HCT116 (cell line): ENCODE measurements around the gene MYO3B. TPM values are rescaled to one million over a fixed set of nuclear protein-coding genes. Genes with fewer than 3 reads are reported as not detected.

ENCODE experiments used
- ATAC-seq: fragments of 200-7000 bp; cut with Tn5 transposase; 2 replicates; pipeline ENCODE4 v1.9.1; 2020; ENCODE audit warnings: mild to moderate bottlenecking, moderate library complexity
- BruUV-seq: library from RNA; stranded (reverse); fragments of 400-500 nt; replicated peaks from 2 replicates; lab custom pipeline; 2021; lab: Mats Ljungman, UMichigan
- CTCF ChIA-PET: fragments of 300-600 bp; sonication (Branson Sonifier 250); formaldehyde crosslinking; loops from one replicate; lab custom pipeline; 2021; ENCODE audit warnings: antibody characterized with exemption; lab: Charles Lee
- POLR2A ChIA-PET: fragments of 300-600, 350-600 bp; sonication (Branson Sonifier 250); formaldehyde crosslinking; loops from one replicate; lab custom pipeline; 2021; ENCODE audit warnings: antibody characterized with exemption; lab: Charles Lee
- RAD21 ChIA-PET, 2 experiments: fragments of 300-600 bp; sonication (Branson Sonifier 250); formaldehyde crosslinking; loops; one replicate each; lab custom pipeline; 2023; ENCODE audit warnings: low total read pairs in 2 of 2; ENCODE audit not compliant: uncharacterized antibody in 2 of 2, unreplicated experiment in 2 of 2, low non-redundant PET in 1 of 2; lab: Charles Lee
- DNase-seq: peaks from one replicate; pipeline ENCODE4 v3.0.0-alpha.2; 2010; ENCODE audit warnings: low read depth, low spot score
- H2AFZ ChIP-seq: fragments of 200-600 bp; shearing (Covaris generic), sonication (generic); 2 replicates; pipeline ENCODE4 v1.6.1; 2017; ENCODE audit warnings: low read depth, mixed run types, mixed read lengths, antibody characterized with exemption, low read length; ENCODE audit not compliant: poor library complexity, severe bottlenecking
- H3K27ac ChIP-seq: 2 replicates; pipeline ENCODE4 v1.5.1; 2012; ENCODE audit warnings: low read depth, low read length
- H3K27me3 ChIP-seq: fragments of 200-600 bp; sonication (generic); 2 replicates; pipeline ENCODE4 v1.6.1; 2016; ENCODE audit warnings: mixed run types, low read length, mixed read lengths; ENCODE audit not compliant: insufficient read depth
- H3K36me3 ChIP-seq, 2 experiments: fragments of 200-500 bp in 1 of 2; fragments of 200-600 bp in 1 of 2; sonication (Bioruptor generic) in 1 of 2; sonication (generic) in 1 of 2; 2 replicates each; pipeline versions ENCODE4 v1.5.1 to v1.6.1; 2014 to 2016; ENCODE audit warnings: low read length in 2 of 2, inconsistent platforms in 1 of 2, mixed read lengths in 1 of 2, mixed run types in 1 of 2; ENCODE audit not compliant: insufficient read depth in 2 of 2, control insufficient read depth in 1 of 2
- H3K4me1 ChIP-seq, 2 experiments: fragments of 200-600 bp in 1 of 2; sonication (generic) in 1 of 2; 2 replicates each; pipeline versions ENCODE4 v1.5.1 to v1.6.1; 2012 to 2017; ENCODE audit warnings: low read length in 2 of 2, inconsistent platforms in 1 of 2, mild to moderate bottlenecking in 1 of 2, mixed read lengths in 1 of 2, mixed run types in 1 of 2, moderate library complexity in 1 of 2; ENCODE audit not compliant: insufficient read depth in 2 of 2, control insufficient read depth in 1 of 2
- H3K4me2 ChIP-seq: fragments of 200-600 bp; sonication (generic); 2 replicates; pipeline ENCODE4 v1.6.1; 2017; ENCODE audit warnings: mixed run types, low read length, mixed read lengths
- H3K4me3 ChIP-seq, 2 experiments: fragments of 200-600 bp in 1 of 2; sonication (generic) in 1 of 2; replicated peaks in 1 of 2; 2 replicates each; pipeline ENCODE4 v1.5.1; 2011 to 2016; ENCODE audit warnings: low read length in 2 of 2, control low read depth in 1 of 2, low read depth in 1 of 2, mild to moderate bottlenecking in 1 of 2, mixed read lengths in 1 of 2, mixed run types in 1 of 2
- H3K79me2 ChIP-seq: fragments of 200-600 bp; sonication (generic); 2 replicates; pipeline ENCODE4 v1.6.1; 2017; ENCODE audit warnings: mild to moderate bottlenecking, mixed run types, low read length, moderate library complexity, mixed read lengths; ENCODE audit not compliant: insufficient read depth
- H3K9ac ChIP-seq: fragments of 200-600 bp; sonication (generic); 2 replicates; pipeline ENCODE4 v1.6.1; 2016; ENCODE audit warnings: low read length, mixed read lengths
- H3K9me2 ChIP-seq: fragments of 200-600 bp; sonication (generic), shearing (Covaris generic); 2 replicates; pipeline ENCODE4 v1.6.1; 2017; ENCODE audit warnings: mixed run types, mild to moderate bottlenecking, moderate library complexity; ENCODE audit not compliant: insufficient read depth
- H3K9me3 ChIP-seq, 2 experiments: fragments of 200-500 bp in 1 of 2; fragments of 200-600 bp in 1 of 2; sonication (Bioruptor generic) in 1 of 2; sonication (generic) in 1 of 2; 2 replicates each; pipeline ENCODE4 v1.6.1; 2014 to 2017; ENCODE audit warnings: low read length in 2 of 2, mixed read lengths in 2 of 2, inconsistent platforms in 1 of 2, low read depth in 1 of 2, mild to moderate bottlenecking in 1 of 2, mixed run types in 1 of 2, moderate library complexity in 1 of 2; ENCODE audit not compliant: control insufficient read depth in 1 of 2, insufficient read depth in 1 of 2
- H4K20me1 ChIP-seq: fragments of 200-600 bp; sonication (generic), shearing (Covaris generic); 2 replicates; pipeline ENCODE4 v1.6.1; 2017; ENCODE audit warnings: mixed run types, mild to moderate bottlenecking, moderate library complexity; ENCODE audit not compliant: insufficient read depth
- ATF3 ChIP-seq: IDR thresholded peaks from 2 replicates; pipeline ENCODE4 v1.6.1; 2012
- CEBPB ChIP-seq: IDR thresholded peaks from 2 replicates; pipeline ENCODE4 v1.6.1; 2012; ENCODE audit warnings: low read depth
- CTCF ChIP-seq, 3 experiments: fragments of 200-600 bp in 1 of 3; sonication (generic) in 1 of 3; IDR thresholded peaks in 2 of 3; conservative IDR thresholded peaks in 1 of 3; 2 replicates each; pipeline ENCODE4 v1.5.1; 2012 to 2017; ENCODE audit warnings: low read depth in 2 of 3, low read length in 2 of 3, antibody characterized with exemption in 1 of 3, borderline replicate concordance in 1 of 3, control low read depth in 1 of 3, mild to moderate bottlenecking in 1 of 3, mixed read lengths in 1 of 3, mixed run types in 1 of 3, moderate library complexity in 1 of 3; ENCODE audit not compliant: insufficient read depth in 1 of 3
- EGR1 ChIP-seq: IDR thresholded peaks from 2 replicates; pipeline ENCODE4 v1.6.1; 2012; ENCODE audit warnings: low read depth
- ELF1 ChIP-seq: IDR thresholded peaks from 2 replicates; pipeline ENCODE4 v1.6.1; 2012; ENCODE audit warnings: low read depth, borderline replicate concordance
- EZH2phosphoT487 ChIP-seq: fragments of 200-600 bp; IDR thresholded peaks from 2 replicates; pipeline ENCODE4 v1.6.1; 2018; ENCODE audit warnings: antibody characterized with exemption, borderline replicate concordance
- FOSL1 ChIP-seq: IDR thresholded peaks from 2 replicates; pipeline ENCODE4 v1.6.1; 2012; ENCODE audit warnings: low read depth
- JUND ChIP-seq: IDR thresholded peaks from 2 replicates; pipeline ENCODE4 v1.6.1; 2012
- MAX ChIP-seq: IDR thresholded peaks from 2 replicates; pipeline ENCODE4 v1.6.1; 2012
- POLR2A ChIP-seq: IDR thresholded peaks from 2 replicates; pipeline ENCODE4 v1.7.0; 2011; ENCODE audit warnings: borderline replicate concordance; ENCODE audit not compliant: insufficient read depth, insufficient read length; ENCODE audit errors: extremely low read depth
- POLR2AphosphoS5 ChIP-seq: IDR thresholded peaks from 2 replicates; pipeline ENCODE4 v1.6.1; 2011; ENCODE audit warnings: mild to moderate bottlenecking, low read depth, low read length, moderate library complexity
- REST ChIP-seq: IDR thresholded peaks from 2 replicates; pipeline ENCODE4 v1.6.1; 2012; ENCODE audit warnings: low read depth
- YY1 ChIP-seq: IDR thresholded peaks from 2 replicates; pipeline ENCODE4 v1.6.1; 2011; ENCODE audit warnings: low read length, low read depth, moderate library complexity, mild to moderate bottlenecking; ENCODE audit not compliant: insufficient replicate concordance; ENCODE audit errors: extremely low read depth
- ZNF274 ChIP-seq: fragments of 200-500 bp; sonication (Bioruptor generic); IDR thresholded peaks from 2 replicates; pipeline ENCODE4 v1.6.1; 2014; ENCODE audit warnings: mild to moderate bottlenecking, low read depth, low read length, inconsistent platforms
- intact Hi-C: fragments of 100-400 bp; cut with micrococcal nuclease; formaldehyde crosslinking; loops from 2 replicates; pipeline ENCODE4 v1.10.0; 2022
- total RNA-seq: library from RNA; stranded (reverse); gene quantifications from one replicate; pipeline ENCODE4 v1.2.1, GENCODE V29; 2021; ENCODE audit not compliant: unreplicated experiment

Gene MYO3B
- total RNA-seq, 1 experiment from 2014 or later, result not detected

- no peaks in the 10 kb centered on the region for H3K4me1 ChIP-seq
- no peaks in the 10 kb centered on the region for H3K36me3 ChIP-seq
- ChIA-PET CTCF (no interaction called here), RAD21 (no interaction called here), POLR2A (no interaction called here)
- BruUV-seq, result no TSS peak
- no peaks in the 10 kb centered on the region for H3K27me3 ChIP-seq
- H3K9ac ChIP-seq, result no peak overlapping the region
- TF ChIP-seq ELF1, result no peak
- TF ChIP-seq ATF3, result no peak
- no peak for TF ChIP-seq EZH2phosphoT487
- TF ChIP-seq REST, result no peak
- no peak for TF ChIP-seq CEBPB
- no peak for TF ChIP-seq YY1
- no peak for TF ChIP-seq JUND
- no peak for TF ChIP-seq FOSL1
- no peak for TF ChIP-seq ZNF274
- no peak for TF ChIP-seq POLR2A
- TF ChIP-seq MAX, result no peak
- no peak for TF ChIP-seq EGR1
- no peak for TF ChIP-seq CTCF (IDR thresholded peaks at IDR 0.05 in 2 of 3, conservative IDR thresholded peaks at IDR 0.05 in 1 of 3; ENCODE audit: borderline replicate concordance in 1 of 3, insufficient read depth in 1 of 3, low read depth in 2 of 3, low read length in 2 of 3)
- TF ChIP-seq POLR2AphosphoS5, result no peak
- no peak overlapping the region for H3K4me2 ChIP-seq
- no peak for DNase-seq
- H2AFZ ChIP-seq, result no peak overlapping the region
- H3K9me3 ChIP-seq, result no peaks in the 10 kb centered on the region
- no peaks in the 10 kb centered on the region for H3K79me2 ChIP-seq
- intact Hi-C loops, result no loop called here
- no peaks in the 10 kb centered on the region for H3K9me2 ChIP-seq
- H4K20me1 ChIP-seq, result no peaks in the 10 kb centered on the region
- ATAC-seq, result no peak
- no peak overlapping the region for H3K4me3 ChIP-seq
- no peak overlapping the region for H3K27ac ChIP-seq
Measured at GRCh38 chr2:170139276-170139967, 38.5 kb upstream of the MYO3B start.
